Transverse colon (tissue), 4 donors: Measurements from ENCODE around the gene KLRG1.

Source experiments
- POLR2A ChIP-seq: fragments of 450-650 bp; IDR thresholded peaks from one replicate; pipeline ENCODE4 v1.6.1; 2016; ENCODE audit warnings: antibody characterized with exemption, mild to moderate bottlenecking, moderate library complexity
- POLR2AphosphoS5 ChIP-seq, 3 donors: sonication (generic); formaldehyde crosslinking; IDR thresholded peaks; one replicate each; pipeline ENCODE4 v1.6.1; 2016; ENCODE audit warnings: antibody characterized with exemption in 3 of 3
- TF ChIP-seq, protein P1 (sequence below), 5 experiments: fragments of 200-600 bp in 3 of 5; fragments of 450-650 bp in 2 of 5; sonication (generic) in 3 of 5; IDR thresholded peaks; 1 replicate in 2 of 5; 2 replicates in 3 of 5; pipeline ENCODE4 v1.5.1; 2016 to 2017; ENCODE audit warnings: antibody characterized with exemption in 5 of 5, inconsistent platforms in 3 of 5, mild to moderate bottlenecking in 2 of 5, moderate library complexity in 1 of 5

- no peak for TF ChIP-seq POLR2AphosphoS5 (IDR thresholded peaks at IDR 0.05)
- no peak for TF ChIP-seq POLR2A
- TF ChIP-seq, protein P1, sequence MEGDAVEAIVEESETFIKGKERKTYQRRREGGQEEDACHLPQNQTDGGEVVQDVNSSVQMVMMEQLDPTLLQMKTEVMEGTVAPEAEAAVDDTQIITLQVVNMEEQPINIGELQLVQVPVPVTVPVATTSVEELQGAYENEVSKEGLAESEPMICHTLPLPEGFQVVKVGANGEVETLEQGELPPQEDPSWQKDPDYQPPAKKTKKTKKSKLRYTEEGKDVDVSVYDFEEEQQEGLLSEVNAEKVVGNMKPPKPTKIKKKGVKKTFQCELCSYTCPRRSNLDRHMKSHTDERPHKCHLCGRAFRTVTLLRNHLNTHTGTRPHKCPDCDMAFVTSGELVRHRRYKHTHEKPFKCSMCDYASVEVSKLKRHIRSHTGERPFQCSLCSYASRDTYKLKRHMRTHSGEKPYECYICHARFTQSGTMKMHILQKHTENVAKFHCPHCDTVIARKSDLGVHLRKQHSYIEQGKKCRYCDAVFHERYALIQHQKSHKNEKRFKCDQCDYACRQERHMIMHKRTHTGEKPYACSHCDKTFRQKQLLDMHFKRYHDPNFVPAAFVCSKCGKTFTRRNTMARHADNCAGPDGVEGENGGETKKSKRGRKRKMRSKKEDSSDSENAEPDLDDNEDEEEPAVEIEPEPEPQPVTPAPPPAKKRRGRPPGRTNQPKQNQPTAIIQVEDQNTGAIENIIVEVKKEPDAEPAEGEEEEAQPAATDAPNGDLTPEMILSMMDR (IDR thresholded peaks at IDR 0.05): no peak
Observed at GRCh38 chr12:8996682-8997405, 7.5 kb downstream of the KLRG1 start.
